ENCODE measurements around the gene CNTROB. TPM values are rescaled to one million over a fixed set of nuclear protein-coding genes. Genes with fewer than 3 reads are reported as not detected.
"Not testable (repeated sequence)": the region's sequence is repeated elsewhere in the genome, so short reads cannot be mapped to it uniquely, and the experiment has no call there.

CNTROB gene
- total RNA-seq, 1 donor from 2014 or later, result 40.5 TPM

- intact Hi-C loops (cut with micrococcal nuclease), result no loop called here
Measured at GRCh38 chr17:7940034-7940433, 8.0 kb downstream of the CNTROB start.

DNA sequence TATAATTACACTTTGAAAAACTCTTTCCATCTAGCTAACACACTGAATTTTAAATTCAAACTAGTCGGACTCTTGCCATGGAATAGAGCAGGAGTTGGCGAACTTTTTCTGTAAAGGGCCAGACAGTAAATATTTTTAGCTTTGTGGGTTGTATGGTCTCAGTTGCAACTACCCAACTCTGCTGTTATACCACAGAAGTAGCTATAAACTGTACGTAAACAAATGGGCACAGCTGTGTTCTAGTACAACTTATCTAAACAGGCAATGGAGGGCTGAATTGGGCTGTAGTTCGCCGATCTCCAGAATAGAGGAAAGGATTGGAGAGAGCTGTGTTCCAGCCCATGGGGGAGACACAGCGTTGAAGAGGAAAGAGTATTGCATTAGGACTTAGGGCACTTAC is 8.7 kb downstream of the CNTROB start:
- intact Hi-C loops (cut with micrococcal nuclease), result no loop called here

DNA sequence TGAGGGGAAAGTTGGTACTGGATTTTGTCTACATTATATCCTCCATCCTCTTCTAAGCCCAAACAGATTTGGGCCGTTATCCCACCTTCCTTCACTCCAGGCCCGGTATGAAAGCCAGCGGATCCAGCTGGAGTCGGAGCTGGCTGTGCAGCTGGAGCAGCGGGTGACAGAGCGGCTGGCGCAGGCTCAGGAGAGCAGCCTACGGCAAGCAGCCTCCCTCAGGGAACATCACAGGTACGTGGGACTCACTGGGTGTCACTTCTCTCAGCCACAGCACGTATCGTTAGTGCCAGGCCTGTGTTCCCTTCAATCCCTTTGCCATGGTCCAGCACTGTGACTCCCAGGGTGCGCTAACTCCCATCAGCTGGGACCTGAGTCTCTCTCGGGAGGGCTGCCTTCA is 11.3 kb downstream of the CNTROB start:
- intact Hi-C loops (cut with micrococcal nuclease), result no loop called here

DNA sequence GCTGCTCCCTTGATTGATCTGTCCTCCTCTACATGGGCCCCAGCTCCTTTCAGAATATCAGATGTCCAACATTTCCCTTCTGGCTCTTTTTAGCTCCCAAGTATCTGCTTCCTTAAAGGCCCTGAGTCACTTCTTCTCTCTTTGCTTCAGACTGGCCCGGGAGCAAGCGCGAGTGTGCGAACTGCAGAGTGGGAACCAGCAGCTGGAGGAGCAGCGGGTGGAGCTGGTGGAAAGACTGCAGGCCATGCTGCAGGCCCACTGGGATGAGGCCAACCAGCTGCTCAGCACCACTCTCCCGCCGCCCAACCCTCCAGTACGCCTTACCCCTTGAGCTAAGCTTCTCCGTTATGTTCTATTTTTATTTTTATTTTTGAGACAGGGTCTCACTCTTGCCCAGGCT is 12.3 kb downstream of the CNTROB start:
- intact Hi-C loops (cut with micrococcal nuclease), result no loop called here

- intact Hi-C loops (cut with micrococcal nuclease), result no loop called here
Measured at GRCh38 chr17:7945651-7946050, 13.6 kb downstream of the CNTROB start.

- intact Hi-C loops (cut with micrococcal nuclease), result no loop called here
Measured at GRCh38 chr17:7946441-7946840, 14.4 kb downstream of the CNTROB start.

DNA sequence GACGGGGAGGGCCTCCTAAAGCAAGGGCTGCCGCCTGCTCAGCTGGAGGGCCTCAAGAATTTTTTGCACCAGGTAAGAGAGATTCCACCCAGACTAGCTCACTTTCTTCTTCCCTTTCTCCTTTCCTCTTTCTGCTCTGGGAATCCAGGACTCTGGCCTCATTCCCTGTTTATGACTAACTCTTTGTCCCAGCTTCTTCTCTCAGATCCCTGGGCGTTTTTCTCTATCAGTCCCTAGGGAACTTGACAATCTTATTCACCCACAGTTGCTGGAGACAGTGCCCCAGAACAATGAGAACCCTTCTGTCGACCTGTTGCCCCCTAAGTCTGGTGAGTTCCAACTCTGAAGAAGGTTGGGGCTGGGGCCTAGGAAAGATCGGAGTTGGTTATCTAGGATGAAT is 15.6 kb downstream of the CNTROB start:
- intact Hi-C loops (cut with micrococcal nuclease), result no loop called here

DNA sequence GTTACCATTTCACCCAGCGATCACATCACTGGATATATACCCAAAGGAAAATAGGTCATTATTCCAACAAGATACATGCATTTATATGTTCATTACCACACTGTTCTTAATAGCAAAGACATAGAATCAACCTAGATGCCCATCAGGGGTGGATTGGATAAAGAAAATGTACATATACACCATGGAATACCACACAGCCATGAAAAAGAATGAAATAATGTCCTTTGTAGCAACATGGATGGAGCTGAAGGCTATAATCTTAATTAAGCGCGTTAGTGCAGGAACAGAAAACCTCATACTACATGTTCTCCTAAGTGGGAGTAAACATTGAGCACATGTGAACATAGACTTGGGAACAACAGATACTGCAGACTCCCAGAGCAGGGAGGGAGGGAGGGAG is 18.6 kb downstream of the CNTROB start:
- intact Hi-C loops (cut with micrococcal nuclease), result loop anchor here (2.0 kb wide), 1 partner anchor 18 kb away; no protein-coding TSS in a partner anchor

DNA sequence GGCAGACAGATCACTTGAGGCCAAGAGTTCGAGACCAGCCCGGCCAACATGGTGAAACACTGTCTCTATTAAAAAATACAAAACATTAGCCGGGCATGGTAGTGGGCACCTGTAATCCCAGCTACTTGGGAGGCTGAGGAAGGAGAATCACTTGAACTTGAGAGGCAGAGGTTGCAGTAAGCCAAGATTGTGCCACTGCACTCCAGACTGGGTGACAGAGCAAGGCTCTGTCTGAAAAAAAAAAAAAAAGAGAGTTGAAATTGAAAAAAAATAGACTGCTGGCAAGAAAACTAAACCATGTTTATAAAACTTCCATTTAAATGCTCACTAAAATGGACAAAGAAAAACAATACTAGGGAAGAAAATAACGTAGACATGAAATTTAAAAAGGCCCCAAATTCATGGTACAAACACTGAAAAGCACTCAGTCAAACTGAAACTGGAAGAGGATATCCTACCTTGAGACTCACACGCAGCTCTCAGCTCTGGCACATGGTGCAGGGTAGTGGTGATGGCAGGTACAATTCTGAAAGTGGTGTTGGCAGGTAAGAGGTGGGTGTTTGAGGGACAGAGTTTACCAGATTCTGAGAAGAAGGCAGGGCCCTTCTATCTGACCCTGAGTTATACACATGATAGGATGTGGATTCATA is 19.3 kb downstream of the CNTROB start:
- intact Hi-C loops (cut with micrococcal nuclease), result loop anchor here (1.0 to 2.0 kb wide), 3 partner anchors 18 to 37 kb away; partner anchors contain the start of gene CNTROB

- intact Hi-C loops (cut with micrococcal nuclease), result not testable (repeated sequence)
Measured at GRCh38 chr17:7953266-7953665, 21.3 kb downstream of the CNTROB start.

- intact Hi-C loops (cut with micrococcal nuclease), result no loop called here
Measured at GRCh38 chr17:7955414-7956227, 23.6 kb downstream of the CNTROB start.

- intact Hi-C loops (cut with micrococcal nuclease), result no loop called here
Measured at GRCh38 chr17:7956228-7956965, 24.4 kb downstream of the CNTROB start.

DNA sequence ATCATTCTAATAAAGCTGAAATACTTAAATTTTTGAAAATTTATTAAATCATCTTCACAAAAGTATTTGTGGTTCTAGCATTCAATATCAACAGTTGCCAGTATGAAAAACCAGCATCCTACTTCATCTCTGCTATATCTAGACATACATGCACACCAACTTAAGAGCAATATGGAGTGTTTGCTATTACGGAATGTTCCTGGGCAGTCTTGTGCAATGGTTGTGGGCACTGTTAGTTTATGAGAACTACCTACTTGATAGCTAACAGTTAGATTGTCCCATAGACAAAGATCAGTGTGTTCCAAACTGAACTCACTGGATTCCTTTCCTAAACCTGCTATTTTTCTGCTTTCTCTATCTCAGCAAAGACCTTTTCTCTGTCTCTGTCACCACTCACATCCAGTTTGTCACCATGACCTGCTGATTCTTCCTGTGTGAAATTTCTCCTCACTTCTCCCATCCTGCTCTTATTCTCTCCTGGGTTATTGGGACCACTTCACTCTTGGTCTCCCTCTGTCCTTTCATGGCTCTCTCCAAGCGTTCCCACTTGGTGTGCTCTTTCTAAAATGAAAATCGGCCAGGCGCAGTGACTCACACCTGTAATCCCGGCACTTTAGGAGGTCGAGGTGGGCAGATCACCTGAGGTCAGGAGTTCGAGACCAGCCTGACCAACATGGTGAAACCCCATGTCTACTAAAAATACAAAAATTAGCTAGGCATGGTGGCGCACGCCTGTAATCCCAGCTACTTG is 27.7 kb downstream of the CNTROB start:
- intact Hi-C loops (cut with micrococcal nuclease), result no loop called here

- intact Hi-C loops (cut with micrococcal nuclease), result no loop called here
Measured at GRCh38 chr17:7961421-7961820, 29.4 kb downstream of the CNTROB start.

- intact Hi-C loops (cut with micrococcal nuclease), result loop anchor here (2.0 kb wide), 1 partner anchor 17 kb away; no protein-coding TSS in a partner anchor
Measured at GRCh38 chr17:7967751-7968150, 35.7 kb downstream of the CNTROB start.

GRCh38 chr17:7969433-7969832 is 37.4 kb downstream of the CNTROB start:
- intact Hi-C loops (cut with micrococcal nuclease), result loop anchor here (2.0 kb wide), 1 partner anchor 19 kb away; no protein-coding TSS in a partner anchor

- intact Hi-C loops (cut with micrococcal nuclease), result no loop called here
Measured at GRCh38 chr17:7971651-7972050, 39.6 kb downstream of the CNTROB start.

- intact Hi-C loops (cut with micrococcal nuclease), result no loop called here
Measured at GRCh38 chr17:7972131-7972785, 40.3 kb downstream of the CNTROB start.

GRCh38 chr17:7974638-7975131 is 42.7 kb downstream of the CNTROB start:
- intact Hi-C loops (cut with micrococcal nuclease), result no loop called here

DNA sequence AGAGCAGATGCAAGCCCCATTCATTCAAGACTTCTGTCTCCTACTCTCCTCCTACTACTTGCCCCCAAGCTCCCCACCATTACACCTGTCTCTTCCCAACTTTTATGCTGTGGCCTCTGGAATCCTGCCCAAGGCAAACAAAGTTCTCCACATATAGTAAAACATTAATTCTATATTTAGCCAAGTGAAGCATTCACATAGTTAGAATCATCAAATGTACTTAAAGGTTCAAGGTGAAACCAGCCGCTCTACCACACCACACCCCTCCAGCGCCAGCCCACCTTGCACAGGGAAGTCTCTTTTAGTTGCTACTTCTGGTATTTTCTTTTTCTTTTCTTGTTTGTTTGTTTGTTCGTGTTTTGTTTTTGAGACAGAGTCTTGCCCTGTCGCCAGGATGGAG is 45.0 kb downstream of the CNTROB start:
- intact Hi-C loops (cut with micrococcal nuclease), result no loop called here
